GM23338 (cell line): ENCODE data around the gene UXS1. TPM values are rescaled to one million over a fixed set of nuclear protein-coding genes. Genes with fewer than 3 reads are reported as not detected.

Source experiments
- ATAC-seq: fragments of 200-7000 bp; cut with Tn5 transposase; 3 replicates; pipeline ENCODE4 v1.9.1; 2020
- DNase-seq: peaks from one replicate; pipeline ENCODE4 v3.0.0-alpha.2; 2015; ENCODE audit warnings: low spot score
- H2AFZ ChIP-seq: fragments of 200-600 bp; sonication (generic); 2 replicates; pipeline ENCODE4 v1.8.0; 2016; ENCODE audit warnings: antibody characterized with exemption, mild to moderate bottlenecking, moderate library complexity
- H3F3A ChIP-seq: fragments of 200-600 bp; sonication (generic); replicated peaks from 2 replicates; pipeline ENCODE4 v1.8.0; 2017; ENCODE audit warnings: antibody characterized with exemption, mixed run types, low read depth
- H3K27ac ChIP-seq: fragments of 200-600 bp; sonication (generic); 2 replicates; pipeline ENCODE4 v1.6.1; 2016; ENCODE audit warnings: low read depth
- H3K27me3 ChIP-seq: fragments of 200-600 bp; sonication (generic); 2 replicates; pipeline ENCODE4 v1.8.0; 2016; ENCODE audit warnings: mild to moderate bottlenecking, mixed run types, moderate library complexity; ENCODE audit not compliant: insufficient read depth
- H3K36me3 ChIP-seq: fragments of 200-600 bp; sonication (generic); 2 replicates; pipeline ENCODE4 v1.8.0; 2016; ENCODE audit warnings: mild to moderate bottlenecking; ENCODE audit not compliant: insufficient read depth
- H3K4me1 ChIP-seq: fragments of 200-600 bp; sonication (generic); 2 replicates; pipeline ENCODE4 v1.8.0; 2016; ENCODE audit warnings: mild to moderate bottlenecking, moderate library complexity; ENCODE audit not compliant: insufficient read depth
- H3K4me2 ChIP-seq: fragments of 200-600 bp; sonication (generic); 2 replicates; pipeline ENCODE4 v1.7.1; 2017; ENCODE audit warnings: mixed run types
- H3K4me3 ChIP-seq: fragments of 200-600 bp; sonication (generic); 2 replicates; pipeline ENCODE4 v1.6.1; 2016; ENCODE audit warnings: mixed run types
- H3K79me2 ChIP-seq: fragments of 200-600 bp; sonication (generic); replicated peaks from 2 replicates; pipeline ENCODE4 v1.8.0; 2017; ENCODE audit warnings: mild to moderate bottlenecking; ENCODE audit not compliant: insufficient read depth
- H3K9me2 ChIP-seq: fragments of 200-600 bp; sonication (generic); 2 replicates; pipeline ENCODE4 v1.8.0; 2017; ENCODE audit not compliant: insufficient read depth
- H4K20me1 ChIP-seq: fragments of 200-600 bp; sonication (generic); replicated peaks from 2 replicates; pipeline ENCODE4 v1.8.0; 2017; ENCODE audit warnings: mild to moderate bottlenecking; ENCODE audit not compliant: insufficient read depth
- H3K27ac Mint-ChIP-seq: 2 replicates; pipeline ENCODE4 v1.8.0; 2020; ENCODE audit warnings: inconsistent platforms, mild to moderate bottlenecking, moderate library complexity, mixed read lengths
- H3K27me3 Mint-ChIP-seq: 3 replicates; pipeline ENCODE4 v1.8.0; 2022; ENCODE audit warnings: low read depth, mild to moderate bottlenecking, moderate library complexity, mixed read lengths, inconsistent platforms; ENCODE audit not compliant: insufficient read depth, poor library complexity
- H3K36me3 Mint-ChIP-seq: 3 replicates; pipeline ENCODE4 v1.8.0; 2021; ENCODE audit warnings: low read depth, mild to moderate bottlenecking, inconsistent platforms, moderate library complexity, mixed read lengths
- H3K4me1 Mint-ChIP-seq: 3 replicates; pipeline ENCODE4 v1.8.0; 2020; ENCODE audit warnings: mild to moderate bottlenecking, inconsistent platforms, mixed read lengths
- H3K4me3 Mint-ChIP-seq: 3 replicates; pipeline ENCODE4 v1.8.0; 2021; ENCODE audit warnings: moderate library complexity, mild to moderate bottlenecking, inconsistent platforms, mixed read lengths
- H3K9me3 Mint-ChIP-seq: 3 replicates; pipeline ENCODE4 v1.8.0; 2020; ENCODE audit warnings: moderate library complexity, mild to moderate bottlenecking, inconsistent platforms, mixed read lengths
- CREB1 ChIP-seq: fragments of 250-450 bp; sonication (Bioruptor Pico); IDR thresholded peaks from 2 replicates; pipeline ENCODE4 v1.5.0; 2020; ENCODE audit warnings: low read depth, mild to moderate bottlenecking, moderate library complexity
- CTCF ChIP-seq, 2 experiments: fragments of 200-600 bp in 1 of 2; sonication (generic) in 1 of 2; conservative IDR thresholded peaks; 2 replicates each; pipeline versions ENCODE4 v1.5.1 to v1.6.1; 2016 to 2017; ENCODE audit warnings: antibody characterized with exemption in 2 of 2, low read depth in 2 of 2, mild to moderate bottlenecking in 2 of 2, moderate library complexity in 1 of 2
- EZH2 ChIP-seq: fragments of 200-600 bp; sonication (generic); IDR thresholded peaks from one replicate; pipeline ENCODE4 v1.8.0; 2017; ENCODE audit warnings: antibody characterized with exemption, mild to moderate bottlenecking, low read depth; ENCODE audit not compliant: unreplicated experiment
- EZH2phosphoT487 ChIP-seq: fragments of 200-600 bp; sonication (generic); IDR thresholded peaks from one replicate; pipeline ENCODE4 v1.8.1; 2018; ENCODE audit warnings: antibody characterized with exemption; ENCODE audit not compliant: unreplicated experiment
- NANOG ChIP-seq: IDR thresholded peaks from 2 replicates; pipeline ENCODE4 v1.6.1; 2016; ENCODE audit warnings: antibody characterized with exemption, borderline replicate concordance
- ZNF114 ChIP-seq: fragments of 250-450 bp; sonication (Bioruptor Pico); IDR thresholded peaks from 2 replicates; pipeline ENCODE4 v1.5.0; 2020; ENCODE audit warnings: mild to moderate bottlenecking, moderate library complexity
- polyA plus RNA-seq: library from polyadenylated mRNA; unstranded; fragments of >200 nt; fragmentation: Nextera tagmentation; extraction: Ambion mirVana; gene quantifications from 2 replicates; pipeline ENCODE4 v1.2.1, GENCODE V29; 2016
- total RNA-seq: library from RNA; depleted of rRNA; stranded (reverse); fragments of >200 nt; shearing (Covaris generic); gene quantifications from 2 replicates; pipeline ENCODE4 v1.2.3, GENCODE V29; 2014
- TF ChIP-seq, protein P1 (sequence below): IDR thresholded peaks from 2 replicates; pipeline ENCODE4 v1.6.1; 2016; ENCODE audit warnings: antibody characterized with exemption
- TF ChIP-seq, protein P2 (sequence below): IDR thresholded peaks from one replicate; pipeline ENCODE4 v1.6.1; 2018; ENCODE audit warnings: antibody characterized with exemption; ENCODE audit not compliant: unreplicated experiment

UXS1 gene
- total and polyA plus RNA-seq, 2 experiments from 2014 or later, result 48.7 to 131 TPM

DNA sequence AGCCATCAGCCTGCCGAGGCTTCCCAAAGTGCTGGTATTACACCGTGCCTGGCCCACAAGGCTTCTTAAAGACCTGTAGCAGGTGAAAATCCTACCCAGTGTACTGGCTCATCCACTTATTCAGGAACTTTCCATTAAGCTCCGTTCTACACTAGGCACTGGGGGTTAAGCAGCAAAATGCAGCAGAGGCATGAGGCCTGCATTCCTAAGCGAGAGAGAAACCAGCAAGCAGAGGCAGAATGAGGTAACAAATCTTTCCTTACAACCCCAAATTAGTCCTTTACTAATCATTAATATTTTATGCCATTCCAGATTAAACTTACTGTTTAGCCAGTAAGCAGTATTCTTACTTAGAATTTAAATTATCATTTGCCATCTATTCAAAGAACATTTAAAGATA lies 32.8 kb downstream of the UXS1 start:
- H3K36me3 Mint-ChIP-seq, result peaks cover 39% of the 10 kb centered on the region
- H3K36me3 ChIP-seq, result peaks cover 13% of the 10 kb centered on the region
- no peaks in the 10 kb centered on the region for H3K9me3 Mint-ChIP-seq
- H3K4me3 Mint-ChIP-seq, result no peak overlapping the region
- H3K4me1 Mint-ChIP-seq, result peaks cover 40% of the 10 kb centered on the region
- H3K27ac Mint-ChIP-seq, result no peak overlapping the region
- no peak overlapping the region for H3K27ac ChIP-seq
- H3K27me3 ChIP-seq, result no peaks in the 10 kb centered on the region
- no peaks in the 10 kb centered on the region for H3F3A ChIP-seq
- no peaks in the 10 kb centered on the region for H3K9me2 ChIP-seq
- DNase-seq, result no peak
- no peak for TF ChIP-seq EZH2phosphoT487
- TF ChIP-seq CTCF (conservative IDR thresholded peaks at IDR 0.05; ENCODE audit: low read depth in 2 of 2), result no peak
- TF ChIP-seq NANOG, result no peak
- TF ChIP-seq ZNF114 (CRISPR knock-in tag), result no peak
- H3K4me1 ChIP-seq, result peaks cover 41% of the 10 kb centered on the region
- peaks cover 19% of the 10 kb centered on the region for H3K79me2 ChIP-seq
- H2AFZ ChIP-seq, result no peak overlapping the region
- peaks cover 5% of the 10 kb centered on the region for H3K27me3 Mint-ChIP-seq
- no peak overlapping the region for H3K4me3 ChIP-seq
- no peaks in the 10 kb centered on the region for H4K20me1 ChIP-seq
- ATAC-seq, result no peak
- H3K4me2 ChIP-seq, result no peak overlapping the region

- no peak overlapping the region for H3K4me3 ChIP-seq
- H4K20me1 ChIP-seq, result no peaks in the 10 kb centered on the region
- peaks cover 13% of the 10 kb centered on the region for H3K36me3 ChIP-seq
- Mint-ChIP-seq H3K4me1 (peaks cover 35% of the 10 kb centered on the region), H3K27ac (no peak overlapping the region), H3K4me3 (no peak overlapping the region), H3K36me3 (peaks cover 39% of the 10 kb centered on the region), H3K27me3 (peaks cover 5% of the 10 kb centered on the region), H3K9me3 (no peaks in the 10 kb centered on the region)
- no peak for DNase-seq
- ATAC-seq, result no peak
- H3K4me2 ChIP-seq, result no peak overlapping the region
- no peak for TF ChIP-seq CREB1
- TF ChIP-seq CTCF (conservative IDR thresholded peaks at IDR 0.05; ENCODE audit: low read depth in 2 of 2), result no peak
- TF ChIP-seq EZH2phosphoT487, result no peak
- no peak for TF ChIP-seq EZH2
- TF ChIP-seq ZNF114 (CRISPR knock-in tag), result no peak
- TF ChIP-seq, protein P1, sequence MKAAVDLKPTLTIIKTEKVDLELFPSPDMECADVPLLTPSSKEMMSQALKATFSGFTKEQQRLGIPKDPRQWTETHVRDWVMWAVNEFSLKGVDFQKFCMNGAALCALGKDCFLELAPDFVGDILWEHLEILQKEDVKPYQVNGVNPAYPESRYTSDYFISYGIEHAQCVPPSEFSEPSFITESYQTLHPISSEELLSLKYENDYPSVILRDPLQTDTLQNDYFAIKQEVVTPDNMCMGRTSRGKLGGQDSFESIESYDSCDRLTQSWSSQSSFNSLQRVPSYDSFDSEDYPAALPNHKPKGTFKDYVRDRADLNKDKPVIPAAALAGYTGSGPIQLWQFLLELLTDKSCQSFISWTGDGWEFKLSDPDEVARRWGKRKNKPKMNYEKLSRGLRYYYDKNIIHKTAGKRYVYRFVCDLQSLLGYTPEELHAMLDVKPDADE, result no peak
- TF ChIP-seq, protein P2, sequence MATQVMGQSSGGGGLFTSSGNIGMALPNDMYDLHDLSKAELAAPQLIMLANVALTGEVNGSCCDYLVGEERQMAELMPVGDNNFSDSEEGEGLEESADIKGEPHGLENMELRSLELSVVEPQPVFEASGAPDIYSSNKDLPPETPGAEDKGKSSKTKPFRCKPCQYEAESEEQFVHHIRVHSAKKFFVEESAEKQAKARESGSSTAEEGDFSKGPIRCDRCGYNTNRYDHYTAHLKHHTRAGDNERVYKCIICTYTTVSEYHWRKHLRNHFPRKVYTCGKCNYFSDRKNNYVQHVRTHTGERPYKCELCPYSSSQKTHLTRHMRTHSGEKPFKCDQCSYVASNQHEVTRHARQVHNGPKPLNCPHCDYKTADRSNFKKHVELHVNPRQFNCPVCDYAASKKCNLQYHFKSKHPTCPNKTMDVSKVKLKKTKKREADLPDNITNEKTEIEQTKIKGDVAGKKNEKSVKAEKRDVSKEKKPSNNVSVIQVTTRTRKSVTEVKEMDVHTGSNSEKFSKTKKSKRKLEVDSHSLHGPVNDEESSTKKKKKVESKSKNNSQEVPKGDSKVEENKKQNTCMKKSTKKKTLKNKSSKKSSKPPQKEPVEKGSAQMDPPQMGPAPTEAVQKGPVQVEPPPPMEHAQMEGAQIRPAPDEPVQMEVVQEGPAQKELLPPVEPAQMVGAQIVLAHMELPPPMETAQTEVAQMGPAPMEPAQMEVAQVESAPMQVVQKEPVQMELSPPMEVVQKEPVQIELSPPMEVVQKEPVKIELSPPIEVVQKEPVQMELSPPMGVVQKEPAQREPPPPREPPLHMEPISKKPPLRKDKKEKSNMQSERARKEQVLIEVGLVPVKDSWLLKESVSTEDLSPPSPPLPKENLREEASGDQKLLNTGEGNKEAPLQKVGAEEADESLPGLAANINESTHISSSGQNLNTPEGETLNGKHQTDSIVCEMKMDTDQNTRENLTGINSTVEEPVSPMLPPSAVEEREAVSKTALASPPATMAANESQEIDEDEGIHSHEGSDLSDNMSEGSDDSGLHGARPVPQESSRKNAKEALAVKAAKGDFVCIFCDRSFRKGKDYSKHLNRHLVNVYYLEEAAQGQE, result no peak
- no peaks in the 10 kb centered on the region for H3K9me2 ChIP-seq
- H2AFZ ChIP-seq, result no peak overlapping the region
- no peak overlapping the region for H3K27ac ChIP-seq
- H3F3A ChIP-seq, result no peaks in the 10 kb centered on the region
- H3K4me1 ChIP-seq, result peaks cover 36% of the 10 kb centered on the region
- peaks cover 24% of the 10 kb centered on the region for H3K79me2 ChIP-seq
- H3K27me3 ChIP-seq, result no peaks in the 10 kb centered on the region
These were observed 33.3 kb downstream of the UXS1 start for GRCh38 chr2:106160786-106161261.
